HEK293 (cell line): Measurements from ENCODE around the gene ARHGAP4.

Source experiments
- CTCF ChIA-PET: fragments of 350-600 bp; formaldehyde crosslinking; extraction: SDS; loops from one replicate; lab custom pipeline; 2021; ENCODE audit warnings: antibody characterized with exemption; lab: Yijun Ruan, JAX
- POLR2A ChIA-PET: fragments of 300-600 bp; formaldehyde crosslinking; extraction: SDS; loops from one replicate; lab custom pipeline; 2020; ENCODE audit warnings: antibody characterized with exemption, inconsistent platforms; lab: Yijun Ruan, JAX
- H3K27ac ChIP-seq: fragments of 200-500 bp; sonication (Bioruptor generic); 2 replicates; pipeline ENCODE4 v1.5.1; 2014; ENCODE audit warnings: low read depth, low read length, control low read depth, inconsistent platforms; ENCODE audit errors: extremely low read depth
- H3K36me3 ChIP-seq, 2 experiments: fragments of 200-500 bp in 1 of 2; sonication (Bioruptor generic) in 1 of 2; 1 replicate in 1 of 2; 2 replicates in 1 of 2; pipeline ENCODE4 v1.5.1; 2014 to 2017; ENCODE audit warnings: inconsistent platforms in 2 of 2, low read length in 2 of 2; ENCODE audit not compliant: control insufficient read depth in 2 of 2, insufficient read depth in 1 of 2
- H3K4me1 ChIP-seq: fragments of 200-500 bp; sonication (Bioruptor generic); 2 replicates; pipeline ENCODE4 v1.5.1; 2014; ENCODE audit warnings: mild to moderate bottlenecking, low read length, inconsistent platforms; ENCODE audit not compliant: control insufficient read depth, insufficient read depth
- H3K4me3 ChIP-seq: 2 replicates; pipeline ENCODE4 v1.5.1; 2011; ENCODE audit warnings: low read depth, mild to moderate bottlenecking, control low read depth, low read length, moderate library complexity
- H3K9me3 ChIP-seq: fragments of 200-500 bp; sonication (Bioruptor generic); 2 replicates; pipeline ENCODE4 v1.5.1; 2014; ENCODE audit warnings: low read depth, low read length, inconsistent platforms; ENCODE audit not compliant: control insufficient read depth, insufficient read depth
- FEZF1 ChIP-seq: fragments of 450-650 bp; formaldehyde crosslinking; IDR thresholded peaks from 2 replicates; pipeline ENCODE4 v1.5.1; 2016; ENCODE audit warnings: missing biosample characterization, missing genetic modification characterization
- MEIS1 ChIP-seq: sonication (generic); formaldehyde crosslinking; IDR thresholded peaks from 2 replicates; pipeline ENCODE4 v1.8.1; 2022; ENCODE audit warnings: missing genetic modification reagents, mild to moderate bottlenecking, borderline replicate concordance
- PRDM1 ChIP-seq: fragments of 450-650 bp; formaldehyde crosslinking; IDR thresholded peaks from 2 replicates; pipeline ENCODE4; 2016; ENCODE audit warnings: missing biosample characterization, missing genetic modification characterization
- ZFP3 ChIP-seq: fragments of 450-650 bp; formaldehyde crosslinking; IDR thresholded peaks from 2 replicates; pipeline ENCODE4 v1.5.1; 2016; ENCODE audit warnings: low read depth, missing biosample characterization, missing genetic modification characterization
- ZNF114 ChIP-seq: fragments of 450-650 bp; formaldehyde crosslinking; IDR thresholded peaks from 2 replicates; pipeline ENCODE4 v1.5.0; 2017; ENCODE audit warnings: missing biosample characterization, missing genetic modification characterization
- ZNF19 ChIP-seq: fragments of 450-650 bp; formaldehyde crosslinking; IDR thresholded peaks from 2 replicates; pipeline ENCODE4; 2016; ENCODE audit warnings: missing biosample characterization, missing genetic modification characterization, low read depth
- ZNF211 ChIP-seq: fragments of 450-650 bp; formaldehyde crosslinking; IDR thresholded peaks from 2 replicates; pipeline ENCODE4 v1.5.1; 2016; ENCODE audit warnings: low read depth, missing biosample characterization, missing genetic modification characterization
- ZNF214 ChIP-seq: fragments of 450-650 bp; formaldehyde crosslinking; IDR thresholded peaks from 2 replicates; pipeline ENCODE4 v1.5.1; 2017; ENCODE audit warnings: missing biosample characterization, mild to moderate bottlenecking, missing genetic modification characterization, borderline replicate concordance
- ZNF23 ChIP-seq: fragments of 450-650 bp; formaldehyde crosslinking; IDR thresholded peaks from 2 replicates; pipeline ENCODE4 v1.5.1; 2016; ENCODE audit warnings: missing biosample characterization, missing genetic modification characterization, borderline replicate concordance
- ZNF239 ChIP-seq: fragments of 450-650 bp; formaldehyde crosslinking; IDR thresholded peaks from 2 replicates; pipeline ENCODE4 v1.5.1; 2016; ENCODE audit warnings: missing biosample characterization, missing genetic modification characterization
- ZNF37A ChIP-seq: fragments of 450-650 bp; IDR thresholded peaks from 2 replicates; pipeline ENCODE4 v1.5.1; 2018; ENCODE audit warnings: missing biosample characterization, missing genetic modification characterization
- ZNF747 ChIP-seq: fragments of 450-650 bp; formaldehyde crosslinking; IDR thresholded peaks from 2 replicates; pipeline ENCODE4 v1.5.1; 2016; ENCODE audit warnings: missing biosample characterization, missing genetic modification characterization
- ZNF791 ChIP-seq: fragments of 450-650 bp; formaldehyde crosslinking; IDR thresholded peaks from 2 replicates; pipeline ENCODE4 v1.5.1; 2016; ENCODE audit warnings: missing biosample characterization, missing genetic modification characterization
- TF ChIP-seq, protein P1 (sequence below): fragments of 450-650 bp; formaldehyde crosslinking; IDR thresholded peaks from 2 replicates; pipeline ENCODE4 v1.5.1; 2016; ENCODE audit warnings: missing biosample characterization, missing genetic modification characterization
- TF ChIP-seq, protein P2 (sequence below): fragments of 450-650 bp; formaldehyde crosslinking; IDR thresholded peaks from 2 replicates; pipeline ENCODE4 v1.5.1; 2016; ENCODE audit warnings: missing biosample characterization, missing genetic modification characterization
- TF ChIP-seq, protein P3 (sequence below): fragments of 450-650 bp; formaldehyde crosslinking; IDR thresholded peaks from 2 replicates; pipeline ENCODE4 v1.5.1; 2016; ENCODE audit warnings: missing biosample characterization, missing genetic modification characterization, low read depth
- TF ChIP-seq, protein P4 (sequence below): fragments of 450-650 bp; formaldehyde crosslinking; conservative IDR thresholded peaks from 2 replicates; pipeline ENCODE4 v1.5.1; 2016; ENCODE audit warnings: low read depth, missing biosample characterization, missing genetic modification characterization

Gene ARHGAP4

DNA sequence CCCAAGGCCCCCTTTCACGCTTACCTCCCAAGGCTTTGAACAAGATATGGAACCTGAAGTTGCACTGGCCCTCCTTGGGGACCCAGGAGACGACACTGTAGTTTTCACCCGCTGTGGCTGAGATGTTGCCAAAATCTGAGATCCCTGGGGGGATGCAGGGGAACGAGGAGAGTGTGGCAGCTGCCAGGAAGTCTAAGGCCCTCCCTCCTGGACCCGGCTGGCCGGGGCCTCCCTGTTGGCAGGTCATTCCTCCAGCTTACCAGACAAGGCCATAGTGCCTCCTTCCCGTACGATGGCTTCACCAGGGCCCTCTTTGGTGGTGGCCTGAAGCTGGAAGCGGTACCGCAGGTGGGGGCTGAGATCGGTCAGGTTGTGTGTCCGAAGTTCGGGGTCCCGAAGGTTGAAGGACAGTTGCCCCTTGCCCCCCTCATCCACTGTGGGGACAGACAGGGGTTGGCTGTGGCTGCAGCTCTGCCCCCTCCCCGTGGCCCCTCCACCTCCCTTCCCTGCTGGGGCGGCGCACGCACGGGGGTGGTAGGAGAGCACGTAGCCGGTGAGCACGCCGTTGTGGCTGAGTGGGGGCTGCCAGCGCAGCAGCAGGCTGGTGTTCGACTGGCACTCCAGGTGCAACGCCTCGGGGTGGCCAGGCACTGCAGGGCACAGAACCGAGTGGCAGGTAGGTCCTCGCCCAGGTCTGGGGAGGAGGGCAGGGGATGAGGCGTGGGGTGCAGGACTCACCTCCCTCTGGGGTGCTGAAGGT lies 61.3 kb downstream of the ARHGAP4 start:
- no peaks in the 10 kb centered on the region for H3K4me1 ChIP-seq
- no peak overlapping the region for H3K4me3 ChIP-seq
- H3K9me3 ChIP-seq = no peaks in the 10 kb centered on the region
- H3K36me3 ChIP-seq = no peaks in the 10 kb centered on the region
- ChIA-PET POLR2A (no interaction called here), CTCF (interaction anchor here (0.6 kb wide), 2 partner anchors 18 to 80 kb away, joined by 3 to 6 read pairs; partner anchors contain the start of gene RENBP)
- TF ChIP-seq ZNF114 = no peak
- no peak for TF ChIP-seq MEIS1 (CRISPR knock-in tag)
- TF ChIP-seq, protein P1, sequence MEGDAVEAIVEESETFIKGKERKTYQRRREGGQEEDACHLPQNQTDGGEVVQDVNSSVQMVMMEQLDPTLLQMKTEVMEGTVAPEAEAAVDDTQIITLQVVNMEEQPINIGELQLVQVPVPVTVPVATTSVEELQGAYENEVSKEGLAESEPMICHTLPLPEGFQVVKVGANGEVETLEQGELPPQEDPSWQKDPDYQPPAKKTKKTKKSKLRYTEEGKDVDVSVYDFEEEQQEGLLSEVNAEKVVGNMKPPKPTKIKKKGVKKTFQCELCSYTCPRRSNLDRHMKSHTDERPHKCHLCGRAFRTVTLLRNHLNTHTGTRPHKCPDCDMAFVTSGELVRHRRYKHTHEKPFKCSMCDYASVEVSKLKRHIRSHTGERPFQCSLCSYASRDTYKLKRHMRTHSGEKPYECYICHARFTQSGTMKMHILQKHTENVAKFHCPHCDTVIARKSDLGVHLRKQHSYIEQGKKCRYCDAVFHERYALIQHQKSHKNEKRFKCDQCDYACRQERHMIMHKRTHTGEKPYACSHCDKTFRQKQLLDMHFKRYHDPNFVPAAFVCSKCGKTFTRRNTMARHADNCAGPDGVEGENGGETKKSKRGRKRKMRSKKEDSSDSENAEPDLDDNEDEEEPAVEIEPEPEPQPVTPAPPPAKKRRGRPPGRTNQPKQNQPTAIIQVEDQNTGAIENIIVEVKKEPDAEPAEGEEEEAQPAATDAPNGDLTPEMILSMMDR (tag by site-specific recombination) = no peak
- no peak for TF ChIP-seq ZNF19
- no peak for TF ChIP-seq ZNF239 (tag by site-specific recombination)
- TF ChIP-seq ZNF214 (tag by site-specific recombination) = no peak
- TF ChIP-seq, protein P2, sequence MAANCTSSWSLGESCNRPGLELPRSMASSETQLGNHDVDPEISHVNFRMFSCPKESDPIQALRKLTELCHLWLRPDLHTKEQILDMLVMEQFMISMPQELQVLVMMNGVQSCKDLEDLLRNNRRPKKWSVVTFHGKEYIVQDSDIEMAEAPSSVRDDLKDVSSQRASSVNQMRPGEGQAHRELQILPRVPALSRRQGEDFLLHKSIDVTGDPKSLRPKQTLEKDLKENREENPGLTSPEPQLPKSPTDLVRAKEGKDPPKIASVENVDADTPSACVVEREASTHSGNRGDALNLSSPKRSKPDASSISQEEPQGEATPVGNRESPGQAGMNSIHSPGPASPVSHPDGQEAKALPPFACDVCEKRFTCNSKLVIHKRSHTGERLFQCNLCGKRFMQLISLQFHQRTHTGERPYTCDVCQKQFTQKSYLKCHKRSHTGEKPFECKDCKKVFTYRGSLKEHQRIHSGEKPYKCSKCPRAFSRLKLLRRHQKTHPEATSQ (tag by site-specific recombination) = no peak
- no peak for TF ChIP-seq FEZF1 (tag by site-specific recombination)
- no peak for TF ChIP-seq ZFP3 (tag by site-specific recombination)
- TF ChIP-seq ZNF791 (tag by site-specific recombination) = no peak
- TF ChIP-seq ZNF747 (tag by site-specific recombination) = no peak
- TF ChIP-seq PRDM1 (tag by site-specific recombination) = no peak
- H3K27ac ChIP-seq = no peak overlapping the region

DNA sequence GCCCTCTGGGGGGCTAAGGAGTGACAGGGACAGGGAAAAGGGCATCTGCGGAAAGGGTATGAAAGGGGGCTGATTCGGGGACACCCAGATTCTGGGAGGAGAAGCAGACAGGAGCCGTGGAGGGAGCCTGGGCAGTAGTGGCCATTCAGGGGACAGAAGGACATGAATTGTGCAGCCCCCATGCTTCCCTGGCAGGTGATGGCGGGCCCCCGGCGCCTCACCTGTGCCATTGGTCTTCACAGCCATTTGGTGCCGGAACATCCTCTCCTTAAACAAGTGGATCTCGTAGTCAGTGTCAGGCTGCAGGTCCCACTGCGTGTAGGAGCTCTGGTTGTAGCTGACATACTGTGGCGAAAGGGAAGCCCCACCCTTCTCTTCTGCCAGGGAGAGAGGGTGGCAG lies 62.0 kb downstream of the ARHGAP4 start:
- Histone ChIP-seq H3K27ac (no peak overlapping the region), H3K9me3 (no peaks in the 10 kb centered on the region), H3K36me3 (no peaks in the 10 kb centered on the region), H3K4me1 (no peaks in the 10 kb centered on the region), H3K4me3 (no peak overlapping the region)
- CTCF ChIA-PET = interaction anchor here (0.6 kb wide), 3 partner anchors 17 to 98 kb away, joined by 3 to 6 read pairs (median 3); partner anchors contain the start of gene RENBP
- no peak for TF ChIP-seq FEZF1 (tag by site-specific recombination)
- no peak for TF ChIP-seq ZNF37A (tag by site-specific recombination)
- TF ChIP-seq PRDM1 (tag by site-specific recombination) = no peak
- no peak for TF ChIP-seq ZNF211 (tag by site-specific recombination)
- TF ChIP-seq, protein P3, sequence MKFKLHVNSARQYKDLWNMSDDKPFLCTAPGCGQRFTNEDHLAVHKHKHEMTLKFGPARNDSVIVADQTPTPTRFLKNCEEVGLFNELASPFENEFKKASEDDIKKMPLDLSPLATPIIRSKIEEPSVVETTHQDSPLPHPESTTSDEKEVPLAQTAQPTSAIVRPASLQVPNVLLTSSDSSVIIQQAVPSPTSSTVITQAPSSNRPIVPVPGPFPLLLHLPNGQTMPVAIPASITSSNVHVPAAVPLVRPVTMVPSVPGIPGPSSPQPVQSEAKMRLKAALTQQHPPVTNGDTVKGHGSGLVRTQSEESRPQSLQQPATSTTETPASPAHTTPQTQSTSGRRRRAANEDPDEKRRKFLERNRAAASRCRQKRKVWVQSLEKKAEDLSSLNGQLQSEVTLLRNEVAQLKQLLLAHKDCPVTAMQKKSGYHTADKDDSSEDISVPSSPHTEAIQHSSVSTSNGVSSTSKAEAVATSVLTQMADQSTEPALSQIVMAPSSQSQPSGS (tag by site-specific recombination) = no peak
- POLR2A ChIA-PET = no interaction called here

DNA sequence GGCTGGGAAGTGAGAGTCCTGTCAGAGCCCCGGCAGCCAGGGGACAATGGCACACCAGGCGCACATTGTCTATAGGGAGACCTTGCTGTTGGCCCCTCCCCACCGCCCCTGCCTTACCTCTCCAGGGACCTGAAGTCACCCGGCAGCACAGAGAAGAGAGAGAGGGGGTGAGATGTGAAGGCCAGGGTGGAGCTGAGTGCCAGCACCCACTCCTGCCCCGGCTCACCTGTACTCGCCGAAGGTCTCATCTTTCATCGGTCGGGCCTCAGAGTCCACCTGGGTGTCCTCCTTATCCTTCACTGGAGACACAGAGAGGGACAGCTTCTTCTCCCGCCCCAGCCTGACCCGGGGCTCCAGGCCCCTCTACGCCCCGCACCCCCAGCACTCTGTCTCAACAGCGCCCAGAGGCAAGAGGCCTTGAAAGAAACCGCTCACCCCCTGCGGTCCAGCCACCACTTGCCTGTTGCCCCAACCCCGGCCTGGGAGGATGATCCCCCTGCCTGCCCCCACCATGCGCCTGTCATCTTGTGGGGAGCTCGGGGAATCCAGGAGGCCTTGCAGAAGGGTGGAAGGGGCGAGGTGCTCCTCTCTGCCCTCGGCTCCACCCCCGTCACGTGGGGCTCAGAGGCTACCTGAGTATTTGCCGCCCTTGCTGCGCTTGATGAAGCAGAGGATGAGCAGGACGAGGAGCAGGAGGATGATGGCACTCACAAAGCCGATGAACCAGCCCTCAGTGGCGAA lies 62.6 kb downstream of the ARHGAP4 start:
- ChIA-PET CTCF (interaction anchor here (0.6 kb wide), 1 partner anchor 97 kb away, joined by 3 read pairs; no protein-coding TSS in a partner anchor), POLR2A (no interaction called here)
- Histone ChIP-seq H3K4me3 (no peak overlapping the region), H3K4me1 (no peaks in the 10 kb centered on the region), H3K27ac (no peak overlapping the region), H3K36me3 (no peaks in the 10 kb centered on the region), H3K9me3 (no peaks in the 10 kb centered on the region)
- TF ChIP-seq ZNF23 (tag by site-specific recombination) = no peak
- TF ChIP-seq, protein P4, sequence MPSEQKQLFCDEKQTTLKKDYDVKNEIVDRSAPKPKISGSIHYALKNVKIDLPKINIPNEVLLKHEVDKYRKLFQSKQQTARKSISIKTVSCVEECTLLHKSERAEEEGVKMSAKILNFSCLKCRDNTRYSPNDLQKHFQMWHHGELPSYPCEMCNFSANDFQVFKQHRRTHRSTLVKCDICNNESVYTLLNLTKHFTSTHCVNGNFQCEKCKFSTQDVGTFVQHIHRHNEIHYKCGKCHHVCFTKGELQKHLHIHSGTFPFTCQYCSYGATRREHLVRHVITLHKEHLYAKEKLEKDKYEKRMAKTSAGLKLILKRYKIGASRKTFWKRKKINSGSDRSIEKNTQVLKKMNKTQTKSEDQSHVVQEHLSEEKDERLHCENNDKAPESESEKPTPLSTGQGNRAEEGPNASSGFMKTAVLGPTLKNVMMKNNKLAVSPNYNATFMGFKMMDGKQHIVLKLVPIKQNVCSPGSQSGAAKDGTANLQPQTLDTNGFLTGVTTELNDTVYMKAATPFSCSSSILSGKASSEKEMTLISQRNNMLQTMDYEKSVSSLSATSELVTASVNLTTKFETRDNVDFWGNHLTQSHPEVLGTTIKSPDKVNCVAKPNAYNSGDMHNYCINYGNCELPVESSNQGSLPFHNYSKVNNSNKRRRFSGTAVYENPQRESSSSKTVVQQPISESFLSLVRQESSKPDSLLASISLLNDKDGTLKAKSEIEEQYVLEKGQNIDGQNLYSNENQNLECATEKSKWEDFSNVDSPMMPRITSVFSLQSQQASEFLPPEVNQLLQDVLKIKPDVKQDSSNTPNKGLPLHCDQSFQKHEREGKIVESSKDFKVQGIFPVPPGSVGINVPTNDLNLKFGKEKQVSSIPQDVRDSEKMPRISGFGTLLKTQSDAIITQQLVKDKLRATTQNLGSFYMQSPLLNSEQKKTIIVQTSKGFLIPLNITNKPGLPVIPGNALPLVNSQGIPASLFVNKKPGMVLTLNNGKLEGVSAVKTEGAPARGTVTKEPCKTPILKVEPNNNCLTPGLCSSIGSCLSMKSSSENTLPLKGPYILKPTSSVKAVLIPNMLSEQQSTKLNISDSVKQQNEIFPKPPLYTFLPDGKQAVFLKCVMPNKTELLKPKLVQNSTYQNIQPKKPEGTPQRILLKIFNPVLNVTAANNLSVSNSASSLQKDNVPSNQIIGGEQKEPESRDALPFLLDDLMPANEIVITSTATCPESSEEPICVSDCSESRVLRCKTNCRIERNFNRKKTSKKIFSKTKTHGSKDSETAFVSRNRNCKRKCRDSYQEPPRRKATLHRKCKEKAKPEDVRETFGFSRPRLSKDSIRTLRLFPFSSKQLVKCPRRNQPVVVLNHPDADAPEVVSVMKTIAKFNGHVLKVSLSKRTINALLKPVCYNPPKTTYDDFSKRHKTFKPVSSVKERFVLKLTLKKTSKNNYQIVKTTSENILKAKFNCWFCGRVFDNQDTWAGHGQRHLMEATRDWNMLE = no peak
